GM12872 (cell line): ENCODE results near the gene TNFAIP8L2.

Experiments used
- TF ChIP-seq, protein P1 (sequence below): IDR thresholded peaks from 3 replicates; pipeline ENCODE4 v1.5.1; 2011; ENCODE audit warnings: low read depth, mild to moderate bottlenecking, low read length, moderate library complexity; ENCODE audit not compliant: insufficient read depth

Gene TNFAIP8L2

DNA sequence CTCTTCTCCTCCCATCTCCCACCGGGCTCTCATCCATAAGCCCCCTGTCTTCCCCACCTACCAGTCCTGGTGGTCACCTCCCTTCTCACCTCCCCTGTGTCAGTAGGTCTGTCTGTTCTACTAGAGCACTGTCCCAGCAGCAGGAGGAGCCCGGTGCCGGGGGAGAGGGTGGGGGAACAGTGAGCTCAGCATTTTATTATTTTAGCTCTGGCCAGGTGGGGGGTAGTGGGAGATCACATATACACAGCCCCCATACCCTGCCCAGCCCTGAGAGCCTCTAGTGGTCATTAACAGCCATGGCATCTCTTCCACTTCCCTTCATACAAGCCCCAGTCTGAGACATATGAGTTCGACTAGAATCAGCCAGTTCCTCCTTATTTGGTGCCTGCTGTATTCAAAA is 19.4 kb downstream of the TNFAIP8L2 start, which contains the start of gene TMOD4:
TMOD4 (minus strand) TSS at position 119 of the 400 bp plus-strand sequence. CDS start 1,106 bp downstream, outside the sequence.
- TF ChIP-seq, protein P1, sequence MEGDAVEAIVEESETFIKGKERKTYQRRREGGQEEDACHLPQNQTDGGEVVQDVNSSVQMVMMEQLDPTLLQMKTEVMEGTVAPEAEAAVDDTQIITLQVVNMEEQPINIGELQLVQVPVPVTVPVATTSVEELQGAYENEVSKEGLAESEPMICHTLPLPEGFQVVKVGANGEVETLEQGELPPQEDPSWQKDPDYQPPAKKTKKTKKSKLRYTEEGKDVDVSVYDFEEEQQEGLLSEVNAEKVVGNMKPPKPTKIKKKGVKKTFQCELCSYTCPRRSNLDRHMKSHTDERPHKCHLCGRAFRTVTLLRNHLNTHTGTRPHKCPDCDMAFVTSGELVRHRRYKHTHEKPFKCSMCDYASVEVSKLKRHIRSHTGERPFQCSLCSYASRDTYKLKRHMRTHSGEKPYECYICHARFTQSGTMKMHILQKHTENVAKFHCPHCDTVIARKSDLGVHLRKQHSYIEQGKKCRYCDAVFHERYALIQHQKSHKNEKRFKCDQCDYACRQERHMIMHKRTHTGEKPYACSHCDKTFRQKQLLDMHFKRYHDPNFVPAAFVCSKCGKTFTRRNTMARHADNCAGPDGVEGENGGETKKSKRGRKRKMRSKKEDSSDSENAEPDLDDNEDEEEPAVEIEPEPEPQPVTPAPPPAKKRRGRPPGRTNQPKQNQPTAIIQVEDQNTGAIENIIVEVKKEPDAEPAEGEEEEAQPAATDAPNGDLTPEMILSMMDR, result peak; percentile 71

DNA sequence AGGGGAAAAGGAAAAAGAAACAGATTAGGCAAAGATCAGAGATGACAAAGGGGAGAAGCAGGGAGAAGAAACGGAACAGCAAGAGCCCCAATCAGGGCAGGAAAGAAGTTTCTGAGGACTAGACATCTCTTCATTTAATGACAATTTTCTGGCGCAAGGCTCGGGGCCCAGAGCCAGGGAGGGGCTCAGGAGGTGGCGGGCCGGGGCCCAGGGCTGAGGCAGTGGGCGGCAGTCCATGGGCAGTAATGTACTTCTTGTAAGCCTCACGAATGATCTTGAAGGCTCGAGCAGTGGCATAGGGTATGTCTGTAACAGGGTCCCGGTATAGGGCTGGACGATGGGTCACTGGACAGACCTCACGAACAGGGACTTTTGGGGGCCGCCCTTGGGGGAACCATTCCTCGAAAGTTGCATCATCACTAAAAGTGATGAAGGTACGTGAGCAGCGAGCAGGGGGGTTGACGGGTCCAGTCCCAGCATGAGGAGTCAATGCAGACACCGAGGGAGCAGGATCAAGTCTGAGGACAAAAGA is 20.1 kb downstream of the TNFAIP8L2 start:
- TF ChIP-seq, protein P1, result no peak

DNA sequence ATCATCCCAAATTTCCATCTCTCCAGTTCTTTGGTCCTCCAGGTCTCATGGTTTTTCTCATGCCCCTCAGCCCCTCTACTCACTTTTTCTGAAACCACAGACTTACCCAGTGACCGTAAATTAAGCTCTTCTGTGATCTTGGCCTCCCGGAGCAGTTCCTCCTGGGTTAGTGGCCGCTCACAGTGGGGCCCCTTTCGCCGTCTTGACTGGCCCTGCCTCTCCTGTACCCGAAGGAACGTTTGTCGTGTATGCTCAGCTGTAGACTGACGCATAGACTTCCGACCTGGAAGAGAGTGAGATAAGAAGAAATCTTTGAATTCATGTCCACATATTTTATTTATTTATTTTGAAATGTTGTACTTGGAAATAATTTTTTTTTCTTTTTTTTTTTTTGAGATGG is 27.8 kb downstream of the TNFAIP8L2 start:
- TF ChIP-seq, protein P1, result no peak

DNA sequence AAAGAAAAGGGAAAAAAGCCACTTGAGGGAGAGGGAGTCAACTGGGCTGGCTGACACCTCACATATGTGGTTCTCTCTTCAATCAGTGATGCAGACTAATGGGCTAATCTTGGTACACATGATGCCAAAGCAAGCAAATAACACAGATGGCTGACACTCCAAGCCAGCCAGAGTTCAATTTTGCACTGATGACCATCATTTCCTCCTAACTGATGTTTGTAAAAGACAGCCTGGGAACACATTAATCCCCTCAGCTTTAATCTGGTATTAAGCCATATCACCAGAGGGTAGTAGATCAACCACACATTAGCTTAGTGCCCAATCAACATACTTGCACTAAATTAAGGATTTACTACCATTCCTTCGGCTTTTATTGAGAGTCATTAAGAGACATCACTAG is 30.8 kb downstream of the TNFAIP8L2 start:
- TF ChIP-seq, protein P1, result no peak

DNA sequence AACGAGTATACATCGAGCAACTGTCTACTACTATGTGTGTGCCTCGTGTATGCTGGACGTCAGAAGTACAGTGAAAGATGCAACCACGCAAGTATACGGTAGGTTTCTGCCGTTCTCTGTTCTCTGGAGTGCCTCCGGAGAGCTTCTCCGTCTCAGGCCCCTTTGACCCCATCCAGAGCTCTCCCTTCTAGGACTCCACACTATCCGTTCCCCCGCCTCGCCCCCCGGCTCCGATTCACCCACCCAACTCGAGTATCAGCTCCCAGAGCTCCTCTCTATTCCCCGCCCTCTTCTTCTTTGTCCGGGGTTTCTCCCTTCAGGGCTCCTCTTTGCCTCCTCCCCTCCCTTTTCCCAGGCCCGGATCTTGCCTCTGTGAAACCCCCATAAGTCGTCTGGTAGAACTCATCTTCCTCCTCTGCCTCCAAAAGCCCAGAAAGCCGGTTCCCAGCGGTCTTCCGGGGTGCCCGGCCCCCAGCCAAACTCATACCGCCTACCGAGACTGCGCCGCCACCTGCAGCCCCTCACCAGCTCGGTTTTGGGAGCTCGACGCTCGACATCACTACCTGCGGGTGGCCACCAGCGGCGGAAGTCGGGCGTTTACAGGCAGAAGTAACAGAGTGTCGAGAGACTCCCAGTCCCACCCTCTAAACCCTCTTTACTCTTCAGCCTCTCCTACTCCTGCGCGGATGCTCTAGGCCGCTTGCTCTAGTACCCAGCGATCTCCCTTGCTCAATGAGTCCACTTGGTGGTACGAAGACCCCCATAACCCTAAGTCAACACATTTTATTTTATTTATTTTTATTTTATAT is 33.4 kb downstream of the TNFAIP8L2 start, which contains the start of gene VPS72:
VPS72 (minus strand) TSS at position 561 of the 809 bp plus-strand sequence; CDS start at position 485, 76 bp downstream.
- TF ChIP-seq, protein P1, result no peak

DNA sequence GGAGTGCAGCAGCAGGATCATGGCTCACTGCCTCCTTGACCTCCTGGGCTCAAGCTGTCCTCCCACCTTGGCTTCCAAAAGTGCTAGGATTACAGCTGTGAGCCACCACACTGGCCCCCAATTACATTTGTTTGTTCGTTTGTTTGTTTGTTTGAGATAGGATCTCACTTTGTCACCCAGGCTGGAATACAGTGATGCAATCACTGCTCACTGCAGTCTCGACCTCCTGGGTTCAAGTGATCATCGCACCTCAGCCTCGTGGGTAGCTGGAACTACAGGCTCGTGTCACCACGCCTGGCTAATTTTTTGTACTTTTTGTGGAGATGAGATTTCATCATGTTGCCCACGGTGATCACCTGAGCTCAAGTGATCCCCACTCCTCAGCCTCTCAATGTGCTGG is 35.6 kb downstream of the TNFAIP8L2 start:
- TF ChIP-seq, protein P1, result no peak

DNA sequence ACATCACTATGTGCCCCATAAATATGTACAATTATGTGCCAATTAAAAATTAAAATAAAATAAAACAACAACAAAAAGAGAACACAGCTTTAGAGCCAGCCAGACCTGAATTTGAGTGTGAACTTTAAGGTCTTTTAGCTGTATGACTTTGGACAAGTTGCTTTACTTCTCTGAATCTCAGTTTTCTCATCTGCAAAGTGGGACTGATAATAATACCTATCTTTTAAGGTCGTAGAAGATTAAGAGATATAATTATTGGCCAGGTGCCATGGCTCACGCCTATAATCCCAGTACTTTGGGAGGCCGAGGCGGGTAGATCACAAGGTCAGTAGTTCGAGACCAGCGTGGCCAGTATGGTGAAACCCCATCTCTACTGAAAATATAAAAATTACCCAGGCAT is 36.9 kb downstream of the TNFAIP8L2 start:
- TF ChIP-seq, protein P1, result no peak
